ENCODE measurements around the gene ST6GALNAC3.
"Not testable (repeated sequence)": the region's sequence is repeated elsewhere in the genome, so short reads cannot be mapped to it uniquely, and the experiment has no call there.

Gene ST6GALNAC3

DNA sequence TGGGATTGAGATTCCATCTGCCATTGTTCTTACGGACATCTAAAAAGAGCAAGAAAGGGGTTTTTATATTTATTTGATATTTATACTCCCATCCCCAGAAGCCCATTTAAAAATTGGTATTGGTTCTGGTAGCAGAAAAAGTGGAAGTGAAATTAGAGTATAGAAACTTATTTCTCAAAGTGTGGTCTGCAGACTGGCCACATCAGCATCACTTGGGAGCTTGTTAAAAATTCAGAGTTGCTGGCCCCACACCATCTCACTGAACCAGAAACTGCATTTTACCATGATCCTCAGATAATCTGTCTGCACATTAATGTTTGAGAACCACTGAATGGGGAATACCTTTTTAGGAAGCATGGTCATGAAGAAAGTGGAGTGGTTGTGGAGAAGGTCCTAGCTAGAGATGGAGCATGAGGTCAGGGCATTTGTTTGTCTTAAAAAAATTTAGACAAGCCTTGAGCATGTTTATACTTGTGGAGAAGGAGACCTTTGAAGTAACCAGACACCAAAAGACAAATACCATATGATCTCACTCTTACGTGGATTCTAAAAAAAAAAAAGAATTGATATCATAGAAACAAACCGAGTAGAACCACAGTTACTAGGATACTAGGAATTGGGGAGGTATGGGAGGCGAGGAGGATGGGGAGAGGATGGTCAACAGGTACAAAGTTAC lies 116.3 kb downstream of the ST6GALNAC3 start:
- DNase-seq (ENCODE audit: low spot score): no peak

DNA sequence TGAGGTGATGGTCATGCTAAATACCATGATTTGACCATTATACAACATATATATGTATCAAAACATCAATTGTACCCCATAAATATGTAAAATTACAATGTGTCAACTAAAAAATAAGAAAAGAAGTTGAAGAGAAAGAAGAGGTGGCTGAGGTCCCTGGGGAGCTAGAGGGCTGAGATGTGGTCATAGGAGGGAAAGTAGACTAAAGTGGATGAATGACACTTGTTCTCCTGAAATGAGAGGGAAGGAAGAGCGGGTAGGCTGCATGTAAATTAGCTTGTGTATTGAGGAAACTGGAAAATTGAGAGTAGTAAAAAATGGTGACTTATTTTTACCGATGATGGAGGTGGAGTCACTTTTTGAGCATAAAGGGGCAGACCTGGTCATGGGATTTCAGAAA lies 117.0 kb downstream of the ST6GALNAC3 start:
- DNase-seq (ENCODE audit: low spot score): no peak

DNA sequence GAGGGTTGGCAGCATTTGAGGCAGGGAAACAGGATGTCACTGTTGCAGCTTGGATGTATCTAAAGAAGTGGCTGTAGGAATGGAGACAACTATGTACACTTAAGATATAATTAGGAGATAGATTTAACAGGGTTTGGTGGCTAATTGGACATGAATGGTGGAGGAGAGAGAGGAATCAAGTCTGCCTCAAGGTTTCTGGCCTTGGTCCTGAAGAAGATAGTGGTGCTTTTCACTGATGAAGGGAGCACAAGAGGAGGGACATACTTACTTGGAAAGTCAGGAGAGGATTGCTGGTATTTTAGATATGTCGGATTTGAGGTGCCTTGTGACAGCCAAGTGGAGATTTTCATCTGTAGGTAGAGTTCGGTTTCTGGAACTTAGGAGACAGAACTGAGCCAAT lies 123.9 kb downstream of the ST6GALNAC3 start:
- DNase-seq (ENCODE audit: low spot score): no peak

DNA sequence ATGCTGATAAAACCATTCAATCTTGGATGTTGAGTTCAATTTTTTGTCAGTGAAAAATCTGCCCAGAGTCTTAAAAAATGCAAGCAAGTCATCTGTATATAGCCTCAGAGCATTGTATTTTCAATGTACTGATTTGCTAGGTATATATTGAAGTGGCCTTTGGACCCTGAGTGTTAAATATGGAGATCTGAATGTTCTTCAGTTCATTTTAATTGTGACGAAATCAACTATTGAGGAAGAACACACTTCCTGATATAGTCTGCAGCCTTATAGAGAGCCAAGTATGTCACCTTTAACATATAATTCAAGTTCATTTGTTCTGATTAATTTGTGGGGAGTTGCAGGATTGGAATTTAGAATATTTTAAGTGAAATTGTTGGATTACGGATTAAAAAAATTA lies 128.1 kb downstream of the ST6GALNAC3 start:
- no peak for DNase-seq (ENCODE audit: low spot score)

DNA sequence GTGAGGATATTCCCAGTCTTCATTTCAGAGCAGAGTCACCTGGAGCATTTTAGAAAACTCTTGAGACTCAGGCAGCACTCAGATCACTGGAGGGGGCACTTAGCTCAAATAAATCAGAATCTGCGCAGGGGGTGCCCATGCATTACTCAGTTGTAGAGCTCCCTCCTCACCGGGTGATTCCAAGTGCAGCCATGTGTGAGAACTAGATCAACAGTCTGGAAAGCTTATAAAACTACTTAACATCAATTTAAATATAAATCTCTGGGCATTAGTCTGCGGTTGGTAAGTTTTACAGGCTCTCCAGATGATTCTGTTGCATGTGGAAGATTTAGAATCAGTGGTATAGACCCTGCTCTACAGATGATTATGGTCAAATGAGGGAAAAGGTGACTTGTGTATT lies 128.6 kb downstream of the ST6GALNAC3 start:
- DNase-seq (ENCODE audit: low spot score): no peak

DNA sequence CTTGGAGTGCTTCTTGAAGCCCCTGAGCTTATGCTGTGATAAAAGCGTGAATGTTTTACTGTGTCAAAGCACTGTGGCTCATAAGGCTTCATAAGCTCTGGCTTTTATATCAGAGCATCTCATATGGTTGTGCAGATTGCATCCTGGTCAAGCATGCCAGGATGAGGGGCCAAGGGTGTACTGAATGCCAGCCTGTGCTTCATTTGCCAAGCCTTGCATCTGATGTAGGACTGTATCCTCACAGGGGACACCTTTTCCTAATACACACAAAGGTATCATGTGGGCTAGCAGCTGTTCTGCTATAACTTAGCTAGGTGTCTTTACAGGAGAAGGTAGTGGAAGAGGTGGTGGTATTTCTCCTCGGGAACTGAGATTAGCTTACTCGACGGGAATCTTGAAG lies 134.7 kb downstream of the ST6GALNAC3 start:
- no peak for DNase-seq (ENCODE audit: low spot score)

DNA sequence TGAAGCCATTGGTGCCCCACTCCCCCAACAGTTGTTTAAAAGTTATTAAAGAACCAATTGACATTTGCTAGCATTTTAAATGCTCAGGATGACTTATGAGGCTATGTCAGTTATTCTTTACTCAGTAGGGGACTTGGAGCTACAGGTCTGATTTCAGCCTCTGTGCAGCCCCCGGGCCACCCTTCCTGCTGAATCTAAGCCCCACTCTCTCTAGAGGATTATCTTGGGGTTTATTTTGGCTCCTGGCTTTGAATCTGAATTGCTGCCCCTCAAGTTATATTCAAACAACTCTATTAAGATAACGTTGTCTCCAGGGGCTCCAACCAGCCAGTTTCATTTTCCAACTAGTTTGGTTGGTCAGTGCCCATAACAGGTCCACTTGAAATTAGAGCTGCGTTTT lies 135.1 kb downstream of the ST6GALNAC3 start:
- no peak for DNase-seq (ENCODE audit: low spot score)

DNA sequence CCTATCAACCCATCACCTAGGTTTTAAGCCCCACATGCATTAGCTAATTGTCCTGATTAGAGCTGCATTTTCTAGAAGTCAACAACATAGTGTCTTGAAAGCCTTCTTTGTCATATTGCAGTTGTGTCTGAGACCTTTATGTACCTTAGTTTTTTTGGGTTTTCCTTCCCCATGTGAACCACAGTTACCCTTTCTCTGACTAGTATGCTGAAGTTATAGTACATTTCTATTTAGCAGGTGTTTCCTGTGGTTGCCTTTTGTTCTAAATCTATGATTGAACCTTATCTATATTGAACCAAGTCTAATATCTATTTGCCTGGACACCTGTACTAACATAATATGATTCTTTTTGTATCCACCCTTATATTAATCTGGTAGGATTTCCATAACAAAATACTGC lies 135.6 kb downstream of the ST6GALNAC3 start:
- no peak for DNase-seq (ENCODE audit: low spot score)

DNA sequence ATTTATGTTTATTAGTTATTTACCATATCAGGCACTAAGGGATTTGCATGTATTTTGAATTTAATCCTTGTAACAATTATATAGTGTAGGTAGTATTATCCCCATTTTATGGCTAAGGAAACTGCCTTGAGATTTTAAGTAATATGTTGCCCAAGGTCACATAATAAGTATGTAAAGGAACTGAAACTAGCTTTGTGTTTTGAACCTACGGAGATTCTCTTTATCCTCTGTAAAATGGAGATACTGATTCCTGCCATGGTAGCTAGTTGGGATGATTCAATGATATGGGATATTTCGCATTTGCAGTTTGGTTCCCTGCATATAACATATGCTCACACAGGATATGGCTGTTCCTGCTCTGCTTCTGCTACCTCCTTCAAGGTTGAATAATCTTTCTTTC lies 144.3 kb downstream of the ST6GALNAC3 start:
- no peak for DNase-seq (ENCODE audit: low spot score)

DNA sequence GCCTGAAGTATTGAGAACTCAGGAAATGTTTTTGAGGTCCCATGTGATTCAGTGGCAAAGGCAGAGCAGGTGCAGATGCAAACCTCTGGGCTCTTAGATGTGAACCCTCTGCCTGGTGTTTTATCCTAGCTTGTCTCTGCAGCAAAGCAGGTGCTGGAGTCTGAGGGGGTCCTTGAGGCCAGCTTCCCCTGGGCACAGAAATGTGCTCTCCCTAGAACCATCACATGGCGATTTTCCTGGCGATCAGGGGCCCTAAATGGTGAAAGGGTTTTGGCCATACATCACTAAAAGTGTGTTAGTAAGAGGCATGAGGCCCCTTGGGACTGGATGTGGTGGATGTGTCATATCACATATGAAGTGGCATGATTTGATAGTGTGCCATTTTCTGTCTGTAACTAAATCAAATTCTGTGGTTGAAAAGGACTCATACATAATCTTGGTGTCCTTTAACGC lies 144.8 kb downstream of the ST6GALNAC3 start:
- no peak for DNase-seq (ENCODE audit: low spot score)

DNA sequence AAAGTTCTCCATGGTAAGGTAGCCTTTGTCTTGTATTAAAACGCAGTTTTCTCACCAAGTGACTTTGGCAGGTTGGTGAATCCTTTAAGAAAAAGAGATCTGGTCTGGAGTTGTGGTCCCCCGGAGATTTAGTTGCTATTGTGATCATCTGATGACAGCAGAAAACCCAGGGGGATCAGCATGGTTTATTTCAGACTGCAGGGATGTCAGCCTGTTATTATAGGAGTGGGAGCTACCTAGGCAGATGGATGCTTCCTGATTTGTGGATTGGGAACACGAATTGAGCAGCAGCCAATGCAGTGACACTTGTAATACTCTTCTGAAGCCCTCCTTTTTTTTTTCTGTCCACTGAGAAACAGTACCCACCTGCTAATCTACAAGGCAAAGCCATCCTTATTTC lies 150.2 kb downstream of the ST6GALNAC3 start:
- no peak for DNase-seq (ENCODE audit: low spot score)

DNA sequence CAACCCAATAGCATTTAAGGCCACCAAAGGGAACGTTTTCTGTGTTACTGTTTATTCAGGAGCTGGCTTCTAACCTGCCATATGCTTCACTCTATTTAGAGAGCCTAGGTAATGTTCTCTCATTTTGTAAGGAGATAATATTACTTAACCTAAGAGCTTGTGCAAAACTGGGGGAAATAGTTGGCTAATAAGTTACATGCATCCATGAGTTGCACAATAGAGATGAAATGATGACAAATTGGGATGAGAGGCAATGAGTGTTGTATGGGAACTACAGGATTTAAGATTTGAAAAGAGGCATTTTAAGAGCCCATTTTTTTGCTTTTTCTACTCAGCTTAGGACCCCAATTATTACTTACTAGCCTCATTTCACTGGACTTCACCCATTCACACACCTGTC lies 151.0 kb downstream of the ST6GALNAC3 start:
- no peak for DNase-seq (ENCODE audit: low spot score)

DNA sequence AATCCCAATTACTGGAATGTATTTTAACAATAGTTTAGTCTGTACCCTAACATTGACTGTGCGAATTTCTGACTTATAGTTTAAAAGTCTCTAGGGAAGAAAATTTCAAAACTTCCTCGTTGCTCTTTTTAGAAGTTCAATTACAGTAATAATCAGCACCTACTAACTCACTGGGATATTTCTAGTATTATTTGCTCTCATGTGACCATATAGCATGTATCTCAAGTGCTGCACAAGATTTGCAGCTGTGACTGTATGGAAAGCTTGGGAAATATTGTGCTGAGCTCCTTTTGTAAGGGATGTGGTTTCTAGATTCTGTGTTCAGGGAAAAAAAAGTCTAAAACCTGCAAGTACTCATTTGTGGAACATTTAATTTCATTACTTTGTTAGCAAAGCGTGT lies 153.1 kb downstream of the ST6GALNAC3 start:
- no peak for DNase-seq (ENCODE audit: low spot score)

DNA sequence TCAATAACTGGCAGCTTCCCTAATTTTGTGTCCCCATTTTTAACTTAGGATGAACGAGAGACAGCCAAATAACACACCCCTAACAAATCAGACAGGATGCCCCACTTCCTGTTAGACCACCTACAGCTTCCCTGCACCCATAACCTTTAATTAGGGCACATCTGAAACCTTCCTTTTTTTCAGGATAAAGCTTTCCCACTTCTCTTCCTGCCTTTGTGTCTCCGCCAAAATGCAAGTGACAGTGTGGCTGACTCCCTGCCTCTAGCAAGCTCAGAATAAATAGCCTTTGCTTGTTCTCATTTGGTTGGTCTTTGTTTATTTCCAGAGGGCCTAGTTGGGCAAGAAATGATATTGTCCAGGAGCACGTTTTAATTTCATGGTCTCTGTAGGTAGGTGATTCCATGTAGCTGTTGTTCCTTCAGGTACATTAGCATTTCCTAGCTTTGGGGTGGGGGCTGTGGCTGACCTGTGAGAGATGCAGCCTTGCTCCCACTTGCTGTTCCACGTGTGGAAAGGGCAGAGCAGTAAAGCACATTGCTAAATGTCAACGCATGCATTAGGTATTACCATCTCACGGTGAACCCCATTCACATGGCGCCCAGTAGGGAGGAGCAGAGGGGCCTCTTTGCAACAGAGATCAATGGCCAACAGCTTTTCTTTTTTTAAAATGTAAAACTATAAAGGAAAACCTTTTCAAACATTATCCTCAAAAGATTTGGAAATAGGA lies 154.9 kb downstream of the ST6GALNAC3 start:
- no peak for DNase-seq (ENCODE audit: low spot score)

DNA sequence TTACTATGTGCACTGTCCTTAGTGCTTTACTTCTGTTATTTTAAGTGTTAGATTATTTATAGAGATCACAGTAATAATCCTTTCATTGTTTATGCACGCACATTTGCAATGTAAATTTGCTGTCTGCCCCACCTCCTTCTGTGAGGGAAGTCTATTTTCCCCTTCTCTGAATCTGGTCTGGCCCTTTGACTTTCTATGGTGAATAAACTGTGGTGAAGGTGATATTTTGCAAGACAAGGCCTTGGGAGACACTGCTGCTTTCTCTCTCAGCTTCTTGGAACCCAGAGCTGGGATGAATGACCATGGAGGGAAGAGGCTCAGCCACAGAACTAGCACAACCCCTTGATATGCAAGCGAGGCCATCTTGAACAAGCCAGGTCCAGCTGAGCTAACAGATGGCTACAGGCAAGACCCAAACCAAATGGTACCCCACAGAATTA lies 156.3 kb downstream of the ST6GALNAC3 start:
- DNase-seq (ENCODE audit: low spot score): no peak

DNA sequence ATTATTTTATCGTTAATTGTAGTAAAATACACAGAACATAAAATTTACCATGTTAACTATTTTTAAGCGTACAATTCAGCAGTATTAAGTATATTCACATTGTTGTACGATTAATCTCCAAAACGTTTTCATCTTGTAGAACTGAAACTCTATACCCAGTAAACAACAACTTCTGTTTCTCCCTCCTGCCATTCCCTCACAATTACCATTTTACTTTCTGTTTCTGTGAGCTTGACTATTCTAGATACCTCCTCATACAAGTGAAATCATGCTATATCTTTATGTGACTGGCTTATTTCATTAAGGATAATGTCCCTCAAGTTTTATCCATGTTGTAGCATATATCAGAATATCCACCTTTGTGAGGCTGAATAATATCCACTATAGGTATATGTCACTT lies 156.8 kb downstream of the ST6GALNAC3 start:
- no peak for DNase-seq (ENCODE audit: low spot score)

DNA sequence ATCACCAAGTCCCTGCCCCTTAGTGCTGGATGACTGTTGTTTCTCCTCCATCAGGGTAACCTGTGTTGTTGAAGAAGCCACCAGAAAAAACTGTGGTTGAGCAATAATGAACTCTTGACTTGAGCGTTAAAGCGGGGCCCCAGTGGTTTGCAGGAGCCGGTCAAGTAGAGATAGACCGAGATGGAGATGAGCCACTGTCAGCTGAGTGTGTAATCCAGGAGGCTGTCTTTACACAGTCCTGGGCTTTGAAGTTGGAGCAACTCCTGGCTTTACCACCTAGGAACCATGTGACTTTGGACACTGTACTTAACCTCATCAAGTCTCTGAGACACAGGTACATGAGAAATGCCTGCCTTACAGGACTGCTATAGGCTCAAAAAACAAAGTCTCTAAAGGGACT lies 158.1 kb downstream of the ST6GALNAC3 start:
- no peak for DNase-seq (ENCODE audit: low spot score)

DNA sequence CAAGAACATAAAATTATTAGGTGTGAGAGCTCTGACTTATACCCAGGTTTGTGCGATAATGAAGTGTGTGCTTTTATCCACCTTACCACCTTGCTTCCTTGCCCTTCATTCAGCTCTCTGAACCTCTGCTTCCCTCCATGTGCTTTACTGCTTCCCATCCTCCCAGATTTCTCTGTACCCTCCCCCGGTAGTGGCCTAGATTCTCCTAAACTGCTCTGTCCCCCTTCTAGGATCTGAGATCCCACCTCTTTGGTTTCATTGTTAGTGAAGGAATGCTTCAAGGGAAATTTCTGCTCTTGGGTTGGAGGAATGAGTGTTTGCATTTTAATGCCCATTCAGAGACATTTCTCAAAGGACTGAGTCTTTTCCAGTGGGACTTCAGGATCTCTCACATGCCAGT lies 159.5 kb downstream of the ST6GALNAC3 start:
- no peak for DNase-seq (ENCODE audit: low spot score)

DNA sequence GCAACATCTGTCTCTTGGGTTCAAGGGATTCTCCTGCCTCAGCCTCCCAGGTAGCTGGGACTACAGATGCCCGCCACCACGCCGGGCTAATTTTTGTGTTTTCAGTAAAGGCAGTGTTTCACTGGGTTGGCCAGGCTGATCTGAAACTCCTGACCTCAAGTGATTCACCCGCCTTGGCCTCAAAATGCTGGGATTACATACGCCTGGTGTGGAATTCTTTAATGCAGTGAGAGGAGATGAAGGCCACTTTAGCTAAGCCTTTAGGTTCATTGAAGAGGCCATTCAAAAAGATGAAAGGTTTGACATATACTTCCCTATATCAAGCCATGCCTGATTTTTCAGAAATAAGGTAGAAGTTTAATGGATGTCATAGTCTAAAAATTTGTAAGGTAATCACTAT lies 162.7 kb downstream of the ST6GALNAC3 start:
- no peak for DNase-seq (ENCODE audit: low spot score)

DNA sequence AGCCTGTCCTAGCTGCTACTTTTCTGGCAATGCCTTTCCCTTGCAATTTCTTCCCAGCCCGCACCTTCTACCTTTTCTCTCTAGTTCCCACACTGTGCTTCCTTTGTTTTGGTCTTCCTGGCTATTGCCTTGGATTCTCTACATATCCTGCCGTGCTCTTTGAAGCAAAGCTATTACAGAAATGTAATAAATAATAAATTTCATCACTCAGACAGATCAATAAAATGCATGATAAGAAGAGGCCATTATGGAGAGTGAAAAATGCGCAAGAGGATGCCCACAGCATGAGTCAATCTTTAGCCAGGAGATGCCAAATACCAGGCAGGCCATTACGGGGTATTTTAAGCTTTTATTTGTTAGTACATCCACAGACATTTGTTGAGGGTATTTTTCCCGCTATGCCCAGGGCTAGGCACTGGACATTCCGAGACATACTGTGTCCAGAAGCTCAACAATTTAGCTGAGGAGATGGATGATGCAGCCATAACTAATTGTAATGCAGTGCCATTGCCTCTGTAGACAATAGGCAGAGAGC lies 163.6 kb downstream of the ST6GALNAC3 start:
- DNase-seq (ENCODE audit: low spot score): no peak

DNA sequence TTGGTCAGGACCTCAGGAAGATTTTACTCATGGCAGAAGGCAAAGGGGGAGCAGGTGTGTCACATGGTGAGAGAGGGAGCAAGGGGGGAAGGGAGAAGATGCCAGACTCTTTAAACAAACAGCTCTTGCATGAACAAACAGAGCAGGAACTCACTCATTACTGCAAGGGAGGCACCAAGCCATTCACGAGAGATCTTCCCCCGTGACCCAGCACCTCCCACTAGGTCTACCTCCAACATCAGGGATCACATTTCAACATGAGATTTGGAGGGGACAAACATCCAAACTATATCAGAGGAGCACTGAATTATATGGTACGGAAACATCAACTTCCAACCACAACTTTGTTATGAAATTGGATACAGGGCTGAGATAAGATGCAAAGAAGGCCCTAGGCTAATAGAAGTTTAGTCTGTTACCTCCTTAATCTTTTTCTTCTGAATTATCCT lies 164.9 kb downstream of the ST6GALNAC3 start:
- no peak for DNase-seq (ENCODE audit: low spot score)

DNA sequence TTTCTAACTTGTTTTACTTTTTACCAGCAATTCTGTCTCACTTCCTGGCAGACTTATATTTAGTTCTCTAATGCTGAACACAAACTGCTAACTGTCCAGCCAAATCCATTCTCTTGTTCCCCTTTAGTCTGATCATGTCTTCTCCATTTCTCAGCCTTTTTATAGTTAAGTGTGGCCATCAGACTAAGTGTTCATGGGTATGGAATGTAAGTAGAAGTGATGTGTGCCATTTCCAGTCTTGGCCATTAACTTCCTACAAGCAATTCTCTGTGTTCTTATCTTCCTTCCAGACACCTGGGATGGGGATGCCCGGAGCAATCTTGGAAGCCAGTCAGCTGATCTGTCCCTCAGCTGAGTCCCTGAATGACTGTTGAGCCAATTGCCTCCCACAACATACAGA lies 165.8 kb downstream of the ST6GALNAC3 start:
- no peak for DNase-seq (ENCODE audit: low spot score)

DNA sequence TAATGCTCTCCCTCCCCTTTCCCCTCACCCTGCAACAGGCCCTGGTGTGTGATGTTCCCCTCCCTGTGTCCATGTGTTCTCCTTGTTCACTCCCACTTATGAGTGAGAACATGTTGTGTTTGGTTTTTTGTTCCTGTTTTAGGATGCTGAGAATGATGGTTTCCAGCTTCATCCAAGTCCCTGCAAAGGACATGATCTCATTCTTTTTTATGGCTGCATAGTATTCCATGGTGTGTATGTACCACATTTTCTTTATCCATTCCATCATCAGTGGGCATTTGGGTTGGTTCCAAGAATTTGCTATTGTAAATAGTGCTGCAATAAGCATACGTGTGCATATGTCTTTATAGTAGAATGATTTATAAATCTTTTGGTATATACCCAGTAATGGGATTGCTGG lies 168.0 kb downstream of the ST6GALNAC3 start:
- not testable (repeated sequence) for DNase-seq (ENCODE audit: low spot score)
